Measurements from ENCODE around the gene HP. TPM values are rescaled to one million over a fixed set of nuclear protein-coding genes. Genes with fewer than 3 reads are reported as not detected.
"Not testable (repeated sequence)": the region's sequence is repeated elsewhere in the genome, so short reads cannot be mapped to it uniquely, and the experiment has no call there.

The HP gene
- total RNA-seq, 1 experiment from 2014 or later: not detected

- DNase-seq: no peak
- ChIA-PET CTCF (no interaction called here), POLR2A (ENCODE audit: unreplicated experiment) (no interaction called here)
- Histone ChIP-seq H3K27ac (ENCODE audit: low read length) (no peak overlapping the region), H3K4me3 (ENCODE audit: low read length) (no peak overlapping the region), H3K79me2 (ENCODE audit: low read length) (no peaks in the 10 kb centered on the region), H3K9me2 (replicated peaks; ENCODE audit: low read length) (no peaks in the 10 kb centered on the region), H3K9me3 (ENCODE audit: low read length) (no peaks in the 10 kb centered on the region), H3K36me3 (ENCODE audit: low read depth, low read length) (no peaks in the 10 kb centered on the region), H3K4me2 (ENCODE audit: low read length) (no peak overlapping the region), H3F3A (ENCODE audit: low read length, unreplicated experiment) (no peaks in the 10 kb centered on the region), H3K4me1 (ENCODE audit: insufficient read depth, low read length) (no peaks in the 10 kb centered on the region), H2AFZ (ENCODE audit: low read length) (no peak overlapping the region), H4K20me1 (ENCODE audit: low read length) (no peaks in the 10 kb centered on the region), H3K27me3 (ENCODE audit: low read length) (0 out of 2 replicates have a peak, but pooled peaks cover 5% of the 10 kb centered on the region), H3K9ac (ENCODE audit: low read length) (no peak overlapping the region)
- no peak for TF ChIP-seq EZH2phosphoT487 (IDR thresholded peaks at IDR 0.05; ENCODE audit: borderline replicate concordance, low read length)
- no peak for ATAC-seq
- BruUV-seq (replicated peaks): no TSS peak
- intact Hi-C loops (cut with micrococcal nuclease): no loop called here
These were observed 5.2 kb upstream of the HP start for GRCh38 chr16:72049110-72049509.

- CTCF ChIA-PET: no interaction called here
- DNase-seq (no peak), ATAC-seq (no peak)
- no peaks in the 10 kb centered on the region for H3K79me2 ChIP-seq (ENCODE audit: low read length)
- no peak overlapping the region for H3K4me2 ChIP-seq (ENCODE audit: low read length)
- no peak overlapping the region for H2AFZ ChIP-seq (ENCODE audit: low read length)
- POLR2A ChIA-PET (ENCODE audit: unreplicated experiment): no interaction called here
- H3K9me3 ChIP-seq (ENCODE audit: low read length): no peaks in the 10 kb centered on the region
- no TSS peak for BruUV-seq (replicated peaks)
- no peaks in the 10 kb centered on the region for H3K9me2 ChIP-seq (replicated peaks; ENCODE audit: low read length)
- H3K4me1 ChIP-seq (ENCODE audit: insufficient read depth, low read length): no peaks in the 10 kb centered on the region
- H3F3A ChIP-seq (ENCODE audit: low read length, unreplicated experiment): no peaks in the 10 kb centered on the region
- no peak for TF ChIP-seq EZH2 (IDR thresholded peaks at IDR 0.05; ENCODE audit: low read length, unreplicated experiment)
- H4K20me1 ChIP-seq (ENCODE audit: low read length): no peaks in the 10 kb centered on the region
- no peak overlapping the region for H3K9ac ChIP-seq (ENCODE audit: low read length)
- no peaks in the 10 kb centered on the region for H3K36me3 ChIP-seq (ENCODE audit: low read depth, low read length)
- intact Hi-C loops (cut with micrococcal nuclease): no loop called here
- H3K27ac ChIP-seq (ENCODE audit: low read length): no peak overlapping the region
- H3K27me3 ChIP-seq (ENCODE audit: low read length): peaks cover 10% of the 10 kb centered on the region; the same call in 1 of the 2 replicates
- H3K4me3 ChIP-seq (ENCODE audit: low read length): no peak overlapping the region
These were observed 3.4 kb upstream of the HP start for GRCh38 chr16:72050769-72051464.

GRCh38 chr16:72051818-72052217, 2.5 kb upstream of the HP start:
- no peak for TF ChIP-seq EZH2phosphoT487 (IDR thresholded peaks at IDR 0.05; ENCODE audit: borderline replicate concordance, low read length)
- Histone ChIP-seq H3F3A (ENCODE audit: low read length, unreplicated experiment) (no peaks in the 10 kb centered on the region), H4K20me1 (ENCODE audit: low read length) (no peaks in the 10 kb centered on the region), H3K4me2 (ENCODE audit: low read length) (no peak overlapping the region), H3K4me3 (ENCODE audit: low read length) (no peak overlapping the region), H3K27ac (ENCODE audit: low read length) (no peak overlapping the region), H3K36me3 (ENCODE audit: low read depth, low read length) (no peaks in the 10 kb centered on the region), H3K4me1 (ENCODE audit: insufficient read depth, low read length) (no peaks in the 10 kb centered on the region), H3K27me3 (ENCODE audit: low read length) (peaks cover 14% of the 10 kb centered on the region; the same call in 1 of the 2 replicates), H3K9me2 (replicated peaks; ENCODE audit: low read length) (no peaks in the 10 kb centered on the region), H3K9ac (ENCODE audit: low read length) (no peak overlapping the region), H3K9me3 (ENCODE audit: low read length) (no peaks in the 10 kb centered on the region), H2AFZ (ENCODE audit: low read length) (no peak overlapping the region), H3K79me2 (ENCODE audit: low read length) (no peaks in the 10 kb centered on the region)
- DNase-seq: no peak
- CTCF ChIA-PET: no interaction called here
- intact Hi-C loops (cut with micrococcal nuclease): no loop called here
- POLR2A ChIA-PET (ENCODE audit: unreplicated experiment): no interaction called here
- no peak for ATAC-seq
- no TSS peak for BruUV-seq (replicated peaks)

- Histone ChIP-seq H3F3A (ENCODE audit: low read length, unreplicated experiment) (no peaks in the 10 kb centered on the region), H3K9ac (ENCODE audit: low read length) (no peak overlapping the region), H2AFZ (ENCODE audit: low read length) (no peak overlapping the region), H3K79me2 (ENCODE audit: low read length) (no peaks in the 10 kb centered on the region), H3K9me2 (replicated peaks; ENCODE audit: low read length) (no peaks in the 10 kb centered on the region), H3K27ac (ENCODE audit: low read length) (no peak overlapping the region), H3K36me3 (ENCODE audit: low read depth, low read length) (no peaks in the 10 kb centered on the region), H3K4me1 (ENCODE audit: insufficient read depth, low read length) (no peaks in the 10 kb centered on the region), H3K4me2 (ENCODE audit: low read length) (no peak overlapping the region), H4K20me1 (ENCODE audit: low read length) (no peaks in the 10 kb centered on the region), H3K4me3 (ENCODE audit: low read length) (no peak overlapping the region), H3K27me3 (ENCODE audit: low read length) (peaks cover 14% of the 10 kb centered on the region), H3K9me3 (ENCODE audit: low read length) (no peaks in the 10 kb centered on the region)
- TF ChIP-seq CTCF (conservative IDR thresholded peaks at IDR 0.05; ENCODE audit: low read depth, low read length) (no peak), EZH2phosphoT487 (IDR thresholded peaks at IDR 0.05; ENCODE audit: borderline replicate concordance, low read length) (no peak), EZH2 (IDR thresholded peaks at IDR 0.05; ENCODE audit: low read length, unreplicated experiment) (no peak)
- ChIA-PET POLR2A (ENCODE audit: unreplicated experiment) (no interaction called here), CTCF (no interaction called here)
- intact Hi-C loops (cut with micrococcal nuclease): no loop called here
- ATAC-seq (no peak), DNase-seq (no peak)
- no TSS peak for BruUV-seq (replicated peaks)
These were observed 1.6 kb downstream of the HP start for GRCh38 chr16:72055911-72056310.

GRCh38 chr16:72057313-72057712, 3.0 kb downstream of the HP start:
- BruUV-seq (replicated peaks); CTCF ChIA-PET: not testable (repeated sequence)

GRCh38 chr16:72059060-72059459, 4.8 kb downstream of the HP start:
- H3K4me3 ChIP-seq (ENCODE audit: low read length); H4K20me1 ChIP-seq (ENCODE audit: low read length); H3F3A ChIP-seq (ENCODE audit: low read length, unreplicated experiment); H3K9me2 ChIP-seq (replicated peaks; ENCODE audit: low read length); H3K79me2 ChIP-seq (ENCODE audit: low read length); H3K36me3 ChIP-seq (ENCODE audit: low read depth, low read length); H3K27ac ChIP-seq (ENCODE audit: low read length); BruUV-seq (replicated peaks); H3K9ac ChIP-seq (ENCODE audit: low read length); DNase-seq; H3K9me3 ChIP-seq (ENCODE audit: low read length); H3K4me1 ChIP-seq (ENCODE audit: insufficient read depth, low read length); POLR2A ChIA-PET (ENCODE audit: unreplicated experiment); intact Hi-C loops (cut with micrococcal nuclease); CTCF ChIA-PET; H2AFZ ChIP-seq (ENCODE audit: low read length); H3K4me2 ChIP-seq (ENCODE audit: low read length); ATAC-seq: not testable (repeated sequence)
- peaks cover 15% of the 10 kb centered on the region for H3K27me3 ChIP-seq (ENCODE audit: low read length)

More at GRCh38 chr16:72057313-72057712, 3.0 kb downstream of the HP start:
- H3K4me3 ChIP-seq (ENCODE audit: low read length); POLR2A ChIA-PET (ENCODE audit: unreplicated experiment); H3K9me2 ChIP-seq (replicated peaks; ENCODE audit: low read length); H3K4me1 ChIP-seq (ENCODE audit: insufficient read depth, low read length); H3K9me3 ChIP-seq (ENCODE audit: low read length); intact Hi-C loops (cut with micrococcal nuclease); H2AFZ ChIP-seq (ENCODE audit: low read length); H3K27ac ChIP-seq (ENCODE audit: low read length); H3K9ac ChIP-seq (ENCODE audit: low read length); DNase-seq; H3K79me2 ChIP-seq (ENCODE audit: low read length); ATAC-seq; H3K4me2 ChIP-seq (ENCODE audit: low read length); H3K36me3 ChIP-seq (ENCODE audit: low read depth, low read length); H3F3A ChIP-seq (ENCODE audit: low read length, unreplicated experiment); H4K20me1 ChIP-seq (ENCODE audit: low read length): not testable (repeated sequence)
- peaks cover 19% of the 10 kb centered on the region for H3K27me3 ChIP-seq (ENCODE audit: low read length)

All from PC-3 (cell line).